DOHH2 (cell line): ENCODE results near the gene CDX4.
"Not testable (repeated sequence)": the region's sequence is repeated elsewhere in the genome, so short reads cannot be mapped to it uniquely, and the experiment has no call there.

ENCODE experiments used
- H3F3A ChIP-seq: fragments of 200-600 bp; sonication (generic), shearing (Covaris generic); 2 replicates; pipeline ENCODE4 v1.6.0; 2016; ENCODE audit warnings: antibody characterized with exemption, mild to moderate bottlenecking; ENCODE audit not compliant: control insufficient read depth, insufficient read depth
- H3K27ac ChIP-seq: fragments of 200-600 bp; sonication (generic); 2 replicates; pipeline ENCODE4 v1.5.1; 2014; ENCODE audit warnings: low read depth, mild to moderate bottlenecking, low read length, moderate library complexity
- H3K27me3 ChIP-seq: fragments of 200-600 bp; sonication (generic); 2 replicates; pipeline ENCODE4 v1.6.1; 2014; ENCODE audit warnings: mild to moderate bottlenecking, low read length, mixed read lengths; ENCODE audit not compliant: control insufficient read depth
- H3K36me3 ChIP-seq: fragments of 200-600 bp; sonication (generic); 2 replicates; pipeline ENCODE4 v1.6.1; 2014; ENCODE audit warnings: mild to moderate bottlenecking, low read length, moderate library complexity, mixed read lengths; ENCODE audit not compliant: control insufficient read depth
- H3K4me1 ChIP-seq: fragments of 200-600 bp; sonication (generic); 2 replicates; pipeline ENCODE4 v1.6.1; 2014; ENCODE audit warnings: mild to moderate bottlenecking, low read length, mixed read lengths; ENCODE audit not compliant: control insufficient read depth
- H3K4me2 ChIP-seq: fragments of 200-600 bp; sonication (generic); 2 replicates; pipeline ENCODE4 v1.6.0; 2014; ENCODE audit warnings: mild to moderate bottlenecking, low read length, moderate library complexity
- H3K4me3 ChIP-seq: fragments of 200-600 bp; sonication (generic); 2 replicates; pipeline ENCODE4 v1.5.1; 2014; ENCODE audit warnings: mild to moderate bottlenecking, low read length, mixed read lengths
- H3K79me2 ChIP-seq: fragments of 200-600 bp; sonication (generic); 2 replicates; pipeline ENCODE4 v1.6.1; 2014; ENCODE audit warnings: mild to moderate bottlenecking, low read length, mixed read lengths; ENCODE audit not compliant: control insufficient read depth
- H3K9me2 ChIP-seq: fragments of 200-600 bp; sonication (generic); replicated peaks from 2 replicates; pipeline ENCODE4 v1.6.1; 2014; ENCODE audit warnings: mild to moderate bottlenecking, low read length, mixed read lengths; ENCODE audit not compliant: control insufficient read depth
- H3K9me3 ChIP-seq: fragments of 200-600 bp; sonication (generic); 2 replicates; pipeline ENCODE4 v1.6.1; 2014; ENCODE audit warnings: antibody characterized with exemption, low read length, mixed read lengths; ENCODE audit not compliant: control insufficient read depth, insufficient read depth
- H4K20me1 ChIP-seq: fragments of 200-600 bp; sonication (generic); 2 replicates; pipeline ENCODE4 v1.6.0; 2014; ENCODE audit warnings: low read depth, mild to moderate bottlenecking, antibody characterized with exemption, low read length, moderate library complexity; ENCODE audit not compliant: control insufficient read depth, insufficient read depth
- EZH2phosphoT487 ChIP-seq: fragments of 200-600 bp; sonication (generic); IDR thresholded peaks from 2 replicates; pipeline ENCODE4 v1.6.1; 2017; ENCODE audit warnings: borderline replicate concordance, mild to moderate bottlenecking, antibody characterized with exemption, low read length, moderate library complexity, mixed read lengths
- TF ChIP-seq, protein P1 (sequence below): fragments of 200-600 bp; sonication (generic); IDR thresholded peaks from one replicate; pipeline ENCODE4 v1.5.1; 2014; ENCODE audit warnings: antibody characterized with exemption, mild to moderate bottlenecking, low read depth, low read length; ENCODE audit not compliant: poor library complexity, severe bottlenecking

Gene CDX4

DNA sequence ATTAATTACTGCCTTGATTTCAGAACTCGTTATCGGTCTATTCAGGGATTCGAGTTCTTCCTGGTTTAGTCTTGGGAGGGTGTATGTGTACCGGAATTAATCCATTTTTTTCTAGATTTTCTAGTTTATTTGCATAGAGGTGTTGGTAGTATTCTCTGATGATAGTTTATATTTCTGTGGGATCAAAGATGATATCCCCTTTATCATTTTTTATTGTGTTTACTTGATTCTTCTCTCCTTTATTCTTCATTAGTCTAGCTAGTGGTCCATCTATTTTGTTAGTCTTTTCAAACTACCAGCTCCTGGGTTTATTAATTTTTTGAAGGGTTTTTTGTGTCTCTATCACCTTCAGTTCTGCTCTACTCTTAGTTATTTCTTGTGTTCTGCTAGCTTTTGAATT is 32.1 kb downstream of the CDX4 start:
- Histone ChIP-seq H3K4me2 (no peak overlapping the region), H3K4me1 (no peaks in the 10 kb centered on the region), H3K27ac (no peak overlapping the region), H3K4me3 (no peak overlapping the region), H3K9me3 (no peaks in the 10 kb centered on the region), H3K9me2 (no peaks in the 10 kb centered on the region), H3K36me3 (no peaks in the 10 kb centered on the region), H4K20me1 (no peaks in the 10 kb centered on the region), H3K27me3 (no peaks in the 10 kb centered on the region), H3K79me2 (no peaks in the 10 kb centered on the region), H3F3A (no peaks in the 10 kb centered on the region)
- TF ChIP-seq, protein P1, sequence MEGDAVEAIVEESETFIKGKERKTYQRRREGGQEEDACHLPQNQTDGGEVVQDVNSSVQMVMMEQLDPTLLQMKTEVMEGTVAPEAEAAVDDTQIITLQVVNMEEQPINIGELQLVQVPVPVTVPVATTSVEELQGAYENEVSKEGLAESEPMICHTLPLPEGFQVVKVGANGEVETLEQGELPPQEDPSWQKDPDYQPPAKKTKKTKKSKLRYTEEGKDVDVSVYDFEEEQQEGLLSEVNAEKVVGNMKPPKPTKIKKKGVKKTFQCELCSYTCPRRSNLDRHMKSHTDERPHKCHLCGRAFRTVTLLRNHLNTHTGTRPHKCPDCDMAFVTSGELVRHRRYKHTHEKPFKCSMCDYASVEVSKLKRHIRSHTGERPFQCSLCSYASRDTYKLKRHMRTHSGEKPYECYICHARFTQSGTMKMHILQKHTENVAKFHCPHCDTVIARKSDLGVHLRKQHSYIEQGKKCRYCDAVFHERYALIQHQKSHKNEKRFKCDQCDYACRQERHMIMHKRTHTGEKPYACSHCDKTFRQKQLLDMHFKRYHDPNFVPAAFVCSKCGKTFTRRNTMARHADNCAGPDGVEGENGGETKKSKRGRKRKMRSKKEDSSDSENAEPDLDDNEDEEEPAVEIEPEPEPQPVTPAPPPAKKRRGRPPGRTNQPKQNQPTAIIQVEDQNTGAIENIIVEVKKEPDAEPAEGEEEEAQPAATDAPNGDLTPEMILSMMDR, result no peak
- no peak for TF ChIP-seq EZH2phosphoT487

DNA sequence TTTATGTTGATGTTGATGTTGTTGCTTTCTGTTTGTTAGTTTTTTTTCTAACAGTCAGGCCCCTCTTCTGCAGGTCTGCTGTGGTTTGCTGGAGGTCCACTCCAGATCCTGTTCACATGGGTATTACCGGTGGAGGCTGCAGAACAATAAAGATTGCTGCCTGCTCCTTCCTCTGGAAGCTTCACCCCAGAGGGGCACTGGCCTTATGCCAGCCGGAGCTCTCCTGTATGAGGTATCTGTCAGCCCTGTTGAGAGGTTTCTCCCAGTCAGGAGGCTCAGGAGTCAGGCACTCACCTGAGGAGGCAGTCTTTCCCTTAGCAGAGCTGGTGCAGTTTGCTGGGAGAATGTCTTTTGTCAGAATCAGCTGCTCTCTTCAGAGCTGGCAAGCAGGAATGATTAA is 34.7 kb downstream of the CDX4 start:
- no peaks in the 10 kb centered on the region for H3K27me3 ChIP-seq
- H4K20me1 ChIP-seq, result no peaks in the 10 kb centered on the region
- no peaks in the 10 kb centered on the region for H3K9me2 ChIP-seq
- no peaks in the 10 kb centered on the region for H3K4me1 ChIP-seq
- TF ChIP-seq, protein P1, result no peak
- no peak for TF ChIP-seq EZH2phosphoT487
- no peaks in the 10 kb centered on the region for H3K36me3 ChIP-seq
- no peaks in the 10 kb centered on the region for H3F3A ChIP-seq
- H3K9me3 ChIP-seq, result no peaks in the 10 kb centered on the region
- no peak overlapping the region for H3K27ac ChIP-seq
- H3K79me2 ChIP-seq, result no peaks in the 10 kb centered on the region
- H3K4me3 ChIP-seq, result no peak overlapping the region
- no peak overlapping the region for H3K4me2 ChIP-seq

DNA sequence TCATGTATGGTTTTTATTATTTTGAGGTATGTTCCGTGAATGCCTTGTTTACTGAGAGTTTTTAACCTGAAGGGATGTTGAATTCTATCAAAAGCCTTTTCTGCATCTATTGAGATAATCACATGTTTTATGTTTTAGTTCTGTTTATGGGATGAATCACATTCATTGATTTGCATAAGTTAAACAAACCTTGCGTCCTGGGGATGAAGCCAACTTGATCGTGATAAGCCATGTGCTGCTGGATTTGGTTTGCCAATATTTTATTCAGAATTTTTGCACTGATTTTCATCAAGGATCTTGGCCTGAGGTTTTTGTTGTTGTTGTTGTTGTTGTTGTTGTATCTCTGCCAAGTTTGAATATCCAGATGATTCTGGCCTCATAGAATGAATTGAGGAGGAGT is 43.8 kb downstream of the CDX4 start:
- Histone ChIP-seq H3K4me3 (no peak overlapping the region), H3K36me3 (no peaks in the 10 kb centered on the region), H4K20me1 (no peaks in the 10 kb centered on the region), H3K4me1 (no peaks in the 10 kb centered on the region), H3K4me2 (no peak overlapping the region), H3K79me2 (no peaks in the 10 kb centered on the region), H3K27ac (no peak overlapping the region), H3K27me3 (no peaks in the 10 kb centered on the region), H3K9me2 (no peaks in the 10 kb centered on the region), H3F3A (no peaks in the 10 kb centered on the region), H3K9me3 (no peaks in the 10 kb centered on the region)
- TF ChIP-seq, protein P1, result no peak

DNA sequence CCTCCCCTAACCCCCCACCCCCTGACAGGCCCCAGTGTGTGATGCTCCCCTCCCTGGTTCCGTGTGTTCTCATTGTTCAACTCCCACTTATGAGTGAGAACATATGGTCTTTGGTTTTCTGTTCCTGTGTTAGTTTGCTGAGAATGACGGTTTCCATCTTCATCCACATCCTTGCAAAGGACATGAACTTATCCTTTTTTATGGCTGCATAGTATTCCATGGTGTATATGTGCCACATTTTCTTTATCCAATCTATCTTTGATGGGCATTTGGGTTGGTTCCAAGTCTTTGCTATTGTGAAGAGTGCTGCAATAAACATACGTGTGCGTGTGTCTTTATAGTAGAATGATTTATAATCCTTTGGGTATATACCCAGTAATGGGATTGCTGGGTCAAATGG is 45.3 kb downstream of the CDX4 start:
- H3K79me2 ChIP-seq, H3F3A ChIP-seq, H3K4me1 ChIP-seq, H3K27me3 ChIP-seq, H3K27ac ChIP-seq, H3K36me3 ChIP-seq, H3K9me3 ChIP-seq, H4K20me1 ChIP-seq, H3K9me2 ChIP-seq, H3K4me3 ChIP-seq, H3K4me2 ChIP-seq: not testable (repeated sequence)
